ENCODE measurements around the gene SALL2.

DNA sequence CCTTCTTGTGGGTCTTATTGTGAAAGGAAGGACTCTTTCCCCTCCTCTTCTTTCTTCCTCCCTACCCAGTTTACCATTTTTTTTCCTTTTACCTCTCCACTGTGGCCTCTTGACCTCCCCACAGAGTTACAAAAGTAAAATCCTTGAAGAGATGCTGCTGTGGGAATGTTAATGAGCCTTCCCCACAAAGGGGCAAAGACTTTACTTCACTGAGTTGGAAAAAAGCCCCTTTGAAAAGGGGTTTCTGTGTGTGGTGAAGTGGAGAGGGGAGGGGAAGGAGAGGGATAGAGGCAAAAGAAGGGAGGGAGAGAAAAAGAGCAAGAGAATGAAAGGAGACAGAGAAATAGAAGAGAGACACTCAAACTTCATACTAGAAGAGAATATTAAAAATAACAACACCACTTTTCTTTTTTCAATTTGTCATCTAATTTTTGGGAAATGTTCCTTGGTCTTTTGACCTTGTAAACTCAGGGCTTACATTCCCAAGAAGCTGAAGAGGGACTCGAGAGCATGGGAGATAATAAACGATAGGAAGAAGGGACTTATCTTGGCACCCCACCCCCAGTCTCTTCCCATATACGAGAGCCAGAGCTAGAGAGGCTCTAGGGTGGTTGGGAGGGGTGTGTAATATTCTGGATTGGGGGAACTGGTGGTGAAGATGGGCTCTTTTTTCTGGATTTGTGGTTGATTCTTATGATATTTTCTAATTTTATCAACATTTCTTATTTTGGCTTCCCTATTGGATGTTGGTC is 13.2 kb upstream of the SALL2 start:
- TF ChIP-seq YY1 (IDR thresholded peaks at IDR 0.05; ENCODE audit: extremely low read depth, insufficient replicate concordance, low read depth, low read length), result no peak
- TF ChIP-seq SP1 (IDR thresholded peaks at IDR 0.05; ENCODE audit: low read depth), result no peak

All from HCT116 (cell line).